IPS-NIHi7 (cell line): Measurements from ENCODE around the gene ADSS1.

Experiments
- DNase-seq: peaks from one replicate; pipeline ENCODE4 v3.0.0; 2012; ENCODE audit warnings: mixed read lengths; ENCODE audit errors: extremely low spot score

The ADSS1 gene

GRCh38 chr14:104687601-104688504 lies 36.2 kb upstream of the ADSS1 start:
- DNase-seq, result no peak

GRCh38 chr14:104688505-104689108 lies 35.4 kb upstream of the ADSS1 start:
- DNase-seq, result no peak

- DNase-seq, result peak; percentile 84
Measured at GRCh38 chr14:104689109-104689880, 34.7 kb upstream of the ADSS1 start, which contains the start of gene INF2. Gene INF2 (plus strand): TSS chr14:104689618. CDS start chr14:104701366, 11,748 bp downstream.

GRCh38 chr14:104689881-104690711 lies 33.9 kb upstream of the ADSS1 start:
- no peak for DNase-seq

GRCh38 chr14:104690861-104691455 lies 33.1 kb upstream of the ADSS1 start:
- no peak for DNase-seq

GRCh38 chr14:104691546-104692260 lies 32.3 kb upstream of the ADSS1 start:
- no peak for DNase-seq

- no peak for DNase-seq
Measured at GRCh38 chr14:104692261-104692938, 31.6 kb upstream of the ADSS1 start.

- DNase-seq, result no peak
Measured at GRCh38 chr14:104692939-104693315, 31.1 kb upstream of the ADSS1 start.

GRCh38 chr14:104693482-104694431 lies 30.3 kb upstream of the ADSS1 start:
- DNase-seq, result no peak

- DNase-seq, result no peak
Measured at GRCh38 chr14:104694475-104694950, 29.5 kb upstream of the ADSS1 start.

- DNase-seq, result no peak
Measured at GRCh38 chr14:104694991-104695659, 28.9 kb upstream of the ADSS1 start.

- DNase-seq, result no peak
Measured at GRCh38 chr14:104695660-104696000, 28.4 kb upstream of the ADSS1 start.

GRCh38 chr14:104696671-104697316 lies 27.2 kb upstream of the ADSS1 start:
- DNase-seq, result no peak

GRCh38 chr14:104697317-104697703 lies 26.7 kb upstream of the ADSS1 start:
- DNase-seq, result no peak

GRCh38 chr14:104697892-104698583 lies 26.0 kb upstream of the ADSS1 start:
- DNase-seq, result no peak

GRCh38 chr14:104698688-104699425 lies 25.2 kb upstream of the ADSS1 start:
- DNase-seq, result no peak
